HK-2 (cell line): ENCODE results near the gene OR4N5.
A peak's percentile ranks its signal among the peaks of the same experiment; 100 is the strongest.
"Not testable (repeated sequence)": the region's sequence is repeated elsewhere in the genome, so short reads cannot be mapped to it uniquely, and the experiment has no call there.

Experiments
- DNase-seq: peaks from one replicate; pipeline ENCODE4 v3.0.0-alpha.2; 2018; ENCODE audit not compliant: unreplicated experiment

Gene OR4N5, protein sequence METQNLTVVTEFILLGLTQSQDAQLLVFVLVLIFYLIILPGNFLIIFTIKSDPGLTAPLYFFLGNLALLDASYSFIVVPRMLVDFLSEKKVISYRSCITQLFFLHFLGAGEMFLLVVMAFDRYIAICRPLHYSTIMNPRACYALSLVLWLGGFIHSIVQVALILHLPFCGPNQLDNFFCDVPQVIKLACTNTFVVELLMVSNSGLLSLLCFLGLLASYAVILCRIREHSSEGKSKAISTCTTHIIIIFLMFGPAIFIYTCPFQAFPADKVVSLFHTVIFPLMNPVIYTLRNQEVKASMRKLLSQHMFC

DNA sequence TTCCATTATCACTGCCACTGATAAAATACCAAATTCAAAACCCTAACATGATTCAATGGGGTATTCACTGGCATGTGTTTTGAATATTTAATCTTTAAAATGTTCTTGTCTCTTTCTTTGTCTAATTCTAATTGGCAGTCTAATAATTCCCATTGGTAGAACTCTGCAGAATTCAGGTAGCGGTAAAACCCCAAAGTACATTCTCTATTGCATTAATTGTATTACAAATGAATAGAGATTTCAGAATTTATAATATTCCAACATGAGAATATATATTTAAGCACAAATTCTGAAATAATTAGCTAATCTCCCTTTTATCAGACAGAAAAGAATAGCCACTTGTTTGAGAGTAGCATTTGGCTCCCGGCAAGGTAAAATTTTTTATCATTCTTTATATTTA, at the start of gene OR4N5:
Gene OR4N5, plus strand, starts transcription at position 301 of the 400 bp plus-strand sequence. CDS start 4,916 bp downstream, outside the sequence.
- no peak for DNase-seq

DNA sequence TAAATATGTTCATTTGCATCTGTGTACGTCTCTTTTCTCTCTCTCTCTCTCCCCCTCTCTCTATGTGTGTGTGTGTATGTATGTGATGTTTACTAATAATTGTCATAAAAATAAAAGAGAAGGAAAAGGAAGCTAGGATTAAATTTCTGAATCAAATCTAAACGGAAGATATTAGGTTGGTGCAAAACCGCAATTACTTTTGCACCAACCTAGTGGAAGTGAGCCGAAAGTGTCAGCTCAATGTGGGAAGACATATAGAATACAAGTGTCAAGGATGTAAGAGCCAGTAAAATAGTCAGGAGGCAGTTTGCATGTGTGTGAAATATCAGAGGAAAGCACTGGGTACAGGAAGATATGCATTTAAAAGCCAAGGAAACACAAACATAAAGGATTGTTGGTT, 46.6 kb upstream of the OR4N5 start:
- no peak for DNase-seq

DNA sequence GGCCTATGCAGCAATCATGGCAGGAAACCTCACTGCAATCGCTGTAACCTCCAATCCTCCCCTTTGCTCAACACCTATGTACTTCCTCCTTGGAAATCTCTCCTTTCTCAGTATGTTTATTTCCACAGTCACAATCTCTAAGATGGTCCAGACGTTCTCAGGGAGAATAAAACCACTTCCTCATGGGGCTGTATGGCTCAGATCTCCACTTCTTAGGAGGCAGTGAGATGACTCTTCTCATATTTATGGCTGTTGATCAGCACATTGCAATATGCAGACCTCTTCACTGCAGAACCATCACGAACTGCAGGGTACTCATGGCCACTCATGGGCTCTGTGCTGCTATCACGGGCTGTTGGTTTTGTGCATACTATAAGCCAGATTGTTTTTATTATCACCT, 45.2 kb upstream of the OR4N5 start:
- no peak for DNase-seq

DNA sequence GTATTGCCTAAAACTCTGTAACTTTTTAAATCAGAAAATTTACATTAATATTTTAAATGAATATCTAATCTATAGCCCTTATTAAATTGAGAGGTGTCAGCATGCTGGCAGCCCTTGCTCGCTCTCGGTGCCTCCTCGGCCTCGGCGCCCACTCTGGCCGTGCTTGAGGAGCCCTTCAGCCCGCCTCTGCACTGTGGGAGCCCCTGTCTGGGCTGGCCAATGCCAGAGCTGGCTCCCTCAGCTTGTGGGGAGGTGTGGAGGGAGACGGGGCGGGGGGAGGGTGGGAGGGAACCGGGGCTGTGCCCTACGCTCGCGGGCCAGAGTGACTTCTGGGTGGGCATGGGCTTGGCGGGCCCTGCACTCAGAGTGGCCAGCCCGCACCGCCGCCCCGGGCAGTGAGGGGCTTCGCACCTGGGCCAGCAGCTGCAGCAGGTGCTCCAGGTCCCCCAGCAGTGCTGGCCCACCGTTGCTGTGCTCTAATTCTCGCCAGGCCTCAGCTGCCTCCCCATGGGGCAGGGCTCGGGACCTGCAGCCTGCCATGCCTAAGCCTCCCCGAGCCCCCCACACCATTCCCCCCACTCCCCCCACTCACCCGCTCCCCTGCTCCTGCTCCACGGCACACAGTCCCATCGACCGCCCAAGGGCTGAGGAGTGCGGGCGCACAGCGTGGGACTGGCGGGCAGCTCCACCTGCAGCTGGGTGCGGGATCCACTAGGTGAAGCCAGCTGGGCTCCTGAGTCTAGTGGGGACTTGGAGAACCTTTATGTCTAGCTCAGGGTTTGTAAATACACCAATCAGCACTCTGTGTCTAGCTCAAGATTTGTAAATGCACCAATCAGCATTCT, 39.5 kb upstream of the OR4N5 start:
- not testable (repeated sequence) for DNase-seq

DNA sequence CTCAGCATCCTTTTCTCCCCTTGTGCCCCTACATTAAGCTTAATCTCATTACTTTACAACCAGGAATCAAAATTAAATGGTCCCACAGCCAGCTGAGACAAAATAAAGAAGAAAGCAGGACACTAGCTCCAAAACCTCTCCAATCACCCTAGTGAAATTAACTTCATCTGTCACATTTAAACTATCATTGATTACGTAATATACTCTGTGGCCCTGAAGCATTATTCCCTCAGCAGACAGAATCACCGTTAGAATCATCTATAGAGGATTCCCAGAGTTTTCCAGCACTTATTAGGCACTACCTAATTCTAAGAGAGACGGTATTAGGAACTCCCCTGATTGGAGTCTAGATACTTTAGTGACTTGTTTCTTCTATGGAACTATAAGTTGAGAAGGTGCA, 28.2 kb upstream of the OR4N5 start, which contains the start of gene OR4K17:
Gene OR4K17, plus strand, starts transcription at position 302 of the 400 bp plus-strand sequence. CDS start 6,761 bp downstream, outside the sequence.
- DNase-seq = no peak

DNA sequence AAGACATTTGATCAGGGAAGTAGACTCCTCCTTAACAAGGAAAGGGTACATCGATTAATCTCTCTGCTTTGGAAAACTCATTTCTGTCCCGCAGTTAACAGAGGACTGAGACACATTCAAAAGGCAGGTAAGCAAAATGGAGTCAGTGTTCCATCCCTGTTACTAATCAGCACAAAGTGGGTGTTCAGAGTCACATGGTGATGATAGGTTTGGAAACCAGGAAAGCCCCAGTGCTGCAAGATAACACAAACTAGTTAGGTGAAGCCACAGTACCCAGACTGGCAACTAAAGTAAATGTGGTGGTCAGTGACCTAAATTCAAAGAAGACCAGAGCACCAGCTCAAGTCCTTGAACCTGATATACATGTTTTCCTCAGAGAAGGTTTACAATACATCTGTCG, 26.3 kb upstream of the OR4N5 start:
- no peak for DNase-seq

DNA sequence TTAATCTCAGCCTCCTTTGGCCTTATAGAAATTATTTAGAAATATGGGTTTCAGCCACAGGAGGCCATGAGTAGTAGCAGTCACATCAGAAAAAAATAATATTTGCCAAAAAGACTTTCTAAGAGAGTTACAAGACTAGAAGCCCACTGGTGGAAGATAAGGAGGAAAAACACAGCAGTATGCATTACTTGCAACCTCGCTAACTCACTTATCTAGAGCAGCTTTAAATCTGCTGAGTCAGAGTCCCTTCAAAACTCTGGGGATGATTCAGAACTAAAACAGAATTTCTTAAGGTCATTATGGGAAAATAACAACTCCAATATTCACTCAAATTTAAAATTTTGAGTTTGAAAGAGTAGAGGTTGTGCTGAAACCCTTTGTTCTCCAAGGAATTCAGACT, 21.9 kb upstream of the OR4N5 start:
- DNase-seq = no peak

DNA sequence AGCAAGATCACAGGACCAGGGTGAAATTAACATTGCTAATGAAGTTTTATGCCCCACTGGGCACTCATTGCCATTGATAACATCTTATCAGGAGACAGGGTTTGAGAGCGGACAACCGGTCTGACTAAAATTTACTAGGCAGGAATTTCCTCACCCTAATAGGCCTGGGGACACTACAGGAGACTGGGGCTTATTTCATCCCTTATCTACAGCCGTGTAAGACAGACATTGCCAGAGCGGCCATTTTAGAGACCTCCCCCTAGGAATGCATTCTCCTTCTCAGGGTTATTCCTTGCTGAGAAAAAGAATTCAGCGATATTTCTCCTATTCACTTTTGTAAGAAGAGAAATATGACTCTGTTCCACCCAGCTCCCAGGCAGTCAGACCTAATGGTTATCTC, 19.8 kb upstream of the OR4N5 start:
- DNase-seq = no peak

DNA sequence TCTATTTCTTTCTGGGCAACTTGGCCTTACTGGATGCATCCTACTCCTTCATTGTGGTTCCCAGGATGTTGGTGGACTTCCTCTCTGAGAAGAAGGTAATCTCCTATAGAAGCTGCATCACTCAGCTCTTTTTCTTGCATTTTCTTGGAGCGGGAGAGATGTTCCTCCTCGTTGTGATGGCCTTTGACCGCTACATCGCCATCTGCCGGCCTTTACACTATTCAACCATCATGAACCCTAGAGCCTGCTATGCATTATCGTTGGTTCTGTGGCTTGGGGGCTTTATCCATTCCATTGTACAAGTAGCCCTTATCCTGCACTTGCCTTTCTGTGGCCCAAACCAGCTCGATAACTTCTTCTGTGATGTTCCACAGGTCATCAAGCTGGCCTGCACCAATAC, 5.3 kb downstream of the OR4N5 start:
- DNase-seq = no peak

DNA sequence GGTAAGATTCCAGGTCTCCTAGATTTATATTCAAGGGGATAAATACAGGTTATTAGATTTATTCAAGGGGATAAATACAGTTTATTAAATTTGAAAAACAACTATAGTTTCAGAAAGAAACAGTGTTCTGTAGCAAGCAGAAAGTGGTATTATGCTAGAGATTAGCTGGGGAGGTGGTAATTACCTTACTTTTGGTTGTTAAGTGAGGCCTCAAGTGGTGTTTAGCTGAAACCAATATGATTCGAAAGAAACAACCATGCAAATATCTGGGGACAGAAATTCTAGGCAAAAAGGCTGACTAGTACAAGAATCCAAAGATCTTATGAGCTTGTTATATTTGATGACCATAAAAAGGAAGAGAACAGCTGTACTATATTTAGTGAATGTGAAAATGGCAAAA, 6.2 kb downstream of the OR4N5 start:
- DNase-seq = no peak

DNA sequence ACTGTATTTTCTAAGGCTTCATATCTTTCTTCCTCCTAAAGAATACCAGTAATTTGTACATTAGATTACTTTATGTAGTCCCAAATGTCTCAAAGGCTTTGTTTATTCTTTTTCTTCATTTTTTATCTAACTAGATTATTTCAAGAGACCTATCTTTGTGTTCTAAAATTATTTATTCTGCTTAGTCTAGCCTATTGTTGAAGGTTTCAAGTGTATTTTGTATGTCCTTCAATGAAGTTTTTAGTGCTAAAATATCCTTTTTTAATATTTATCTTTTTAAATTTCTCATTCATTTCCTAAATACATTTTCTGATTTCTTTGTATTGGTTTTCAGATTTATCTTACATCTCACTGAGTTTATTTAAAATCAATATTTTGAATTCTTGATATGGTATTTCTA, 25.8 kb downstream of the OR4N5 start:
- DNase-seq = no peak

DNA sequence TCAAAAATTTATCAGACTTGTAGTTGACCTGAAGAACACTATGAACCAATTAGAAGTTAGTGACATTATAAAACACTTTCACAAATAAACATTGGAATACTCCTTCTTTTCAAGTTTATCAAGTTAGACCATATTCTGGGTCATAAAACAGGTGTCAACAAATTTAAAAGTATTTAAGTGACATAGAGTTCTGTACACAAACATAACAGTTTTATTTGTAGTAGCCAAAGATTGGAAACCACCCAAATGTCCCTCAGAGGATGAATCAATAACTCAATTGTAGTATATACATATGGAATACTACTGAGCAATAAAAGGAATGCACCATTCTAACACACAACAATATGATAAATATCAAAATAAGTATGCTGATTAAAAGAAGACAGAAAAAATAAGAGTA, 28.5 kb downstream of the OR4N5 start:
- DNase-seq = no peak

DNA sequence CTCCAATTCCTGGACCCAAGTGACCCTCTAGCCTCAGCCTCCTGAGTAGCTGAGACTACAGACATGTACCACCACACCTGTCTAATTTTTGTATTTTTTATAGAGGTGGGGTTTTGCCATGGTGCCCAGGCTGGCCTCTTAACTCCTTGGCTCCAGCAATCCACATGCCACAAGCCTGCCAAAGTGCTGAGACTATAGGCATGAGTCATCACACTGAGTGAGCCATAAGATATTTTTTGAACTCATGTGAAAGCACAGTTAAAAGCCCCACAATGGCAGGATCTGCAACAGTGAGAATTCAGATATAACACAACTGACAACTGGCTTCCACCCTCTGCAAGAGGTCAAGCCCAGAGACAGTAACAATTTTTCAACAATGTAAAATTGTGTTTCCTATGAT, 31.2 kb downstream of the OR4N5 start:
- DNase-seq = peak; percentile 7

DNA sequence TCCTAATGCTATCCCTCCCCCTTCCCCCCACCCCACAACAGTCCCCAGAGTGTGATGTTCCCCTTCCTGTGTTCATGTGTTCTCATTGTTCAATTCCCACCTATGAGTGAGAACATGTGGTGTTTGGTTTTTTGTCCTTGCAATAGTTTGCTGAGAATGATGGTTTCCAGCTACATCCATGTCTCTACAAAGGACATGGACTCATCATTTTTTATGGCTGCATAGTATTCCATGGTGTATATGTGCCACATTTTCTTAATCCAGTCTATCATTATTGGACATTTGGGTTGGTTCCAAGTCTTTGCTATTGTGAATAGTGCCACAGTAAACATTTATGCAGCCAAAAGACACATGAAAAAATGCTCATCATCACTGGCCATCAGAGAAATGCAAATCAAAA, 35.6 kb downstream of the OR4N5 start:
- DNase-seq = not testable (repeated sequence)

DNA sequence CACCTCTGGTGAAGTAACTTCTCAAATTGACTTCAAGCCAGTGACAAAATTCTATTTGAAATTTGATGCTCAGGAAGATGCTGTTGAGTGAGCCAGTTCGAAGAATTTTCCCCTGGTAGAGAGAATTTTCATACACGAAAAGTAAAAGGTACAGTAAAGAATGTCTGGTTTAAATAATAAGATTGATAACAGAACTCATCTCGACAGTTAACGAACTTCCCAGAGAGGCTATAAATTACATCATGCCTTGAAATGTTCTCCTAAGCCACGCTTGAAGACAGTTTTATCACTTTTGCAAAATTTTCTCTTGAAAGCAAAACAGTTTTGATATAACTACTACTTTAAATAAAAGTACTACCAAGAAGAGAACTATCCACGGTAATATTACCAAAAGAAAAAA, 37.7 kb downstream of the OR4N5 start:
- no peak for DNase-seq

DNA sequence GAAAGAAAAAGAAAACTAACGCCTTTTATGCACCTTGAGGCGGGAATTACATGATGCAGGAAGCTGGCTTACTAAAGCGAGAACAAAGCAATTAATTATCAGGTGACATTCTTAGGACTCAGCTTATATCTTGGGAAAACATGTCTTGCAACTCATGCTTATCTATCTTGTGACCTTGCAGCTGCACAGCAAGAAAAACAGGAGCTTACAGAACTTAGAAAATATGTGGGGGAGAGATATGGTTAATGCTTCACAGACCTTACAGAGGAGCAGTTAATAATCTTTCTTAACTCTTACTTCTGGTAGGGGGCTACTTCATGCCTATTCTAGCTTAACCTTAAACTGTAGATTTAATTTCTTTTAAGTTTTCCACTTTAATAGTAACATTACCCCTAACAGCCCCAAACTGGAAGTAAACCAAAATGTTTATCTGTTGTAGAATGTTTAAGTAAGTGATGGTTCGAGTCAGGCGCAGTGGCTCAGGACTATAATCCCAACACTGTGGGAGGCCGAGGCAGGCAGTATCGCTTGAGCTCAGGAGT, 38.9 kb downstream of the OR4N5 start:
- no peak for DNase-seq

DNA sequence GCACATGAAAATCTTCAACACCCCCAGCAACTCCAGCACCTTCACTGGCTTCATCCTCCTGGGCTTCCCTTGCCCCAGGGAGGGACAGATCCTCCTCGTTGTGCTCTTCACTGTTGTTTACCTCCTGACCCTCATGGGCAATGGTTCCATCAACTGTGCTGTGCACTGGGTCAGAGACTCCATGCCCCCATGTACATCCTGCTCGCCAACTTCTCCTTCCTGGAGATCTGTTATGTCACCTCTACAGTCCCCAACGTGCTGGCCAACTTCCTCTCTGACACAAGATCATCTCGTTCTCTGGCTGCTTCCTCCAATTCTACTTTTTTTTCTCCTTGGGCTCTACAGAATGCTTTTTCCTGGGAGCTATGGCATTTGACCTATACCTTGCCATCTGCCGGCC, 40.6 kb downstream of the OR4N5 start:
- no peak for DNase-seq

DNA sequence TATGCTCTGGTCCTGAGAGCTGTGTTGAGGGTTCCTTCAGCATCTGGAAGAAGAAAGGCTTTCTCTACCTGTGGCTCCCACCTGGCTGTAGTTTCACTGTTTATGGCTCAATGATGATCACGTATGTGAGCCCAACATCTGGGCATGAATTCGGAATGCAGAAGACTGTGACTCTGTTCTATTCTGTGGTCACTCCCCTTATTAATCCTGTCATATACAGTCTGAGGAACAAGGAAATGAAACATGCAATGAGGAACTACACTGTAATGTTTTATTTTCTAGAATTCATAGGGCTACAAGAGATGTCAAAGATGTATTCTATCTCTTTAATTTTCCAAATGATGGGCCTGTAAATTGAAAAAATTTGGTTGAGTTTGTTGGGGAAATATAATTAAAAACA, 41.3 kb downstream of the OR4N5 start:
- no peak for DNase-seq

DNA sequence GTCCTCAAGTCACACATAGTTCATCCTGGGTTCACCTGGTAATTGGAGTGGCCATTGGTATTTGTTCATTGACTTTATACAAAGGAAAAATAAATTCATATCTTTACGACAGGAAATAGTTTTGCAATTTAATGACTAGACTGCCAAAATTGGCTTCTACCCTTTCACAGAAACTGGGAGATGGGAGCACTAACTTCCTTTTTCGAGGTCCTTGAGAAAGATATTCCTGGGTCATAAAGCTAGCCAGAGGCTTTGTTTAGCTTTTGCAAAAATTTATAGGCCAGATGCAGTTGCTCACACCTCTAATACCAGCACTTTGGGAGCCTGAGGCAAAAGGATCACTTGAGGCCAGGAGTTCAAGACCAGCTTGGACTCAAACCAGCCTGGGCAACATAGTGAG, 41.9 kb downstream of the OR4N5 start:
- no peak for DNase-seq

DNA sequence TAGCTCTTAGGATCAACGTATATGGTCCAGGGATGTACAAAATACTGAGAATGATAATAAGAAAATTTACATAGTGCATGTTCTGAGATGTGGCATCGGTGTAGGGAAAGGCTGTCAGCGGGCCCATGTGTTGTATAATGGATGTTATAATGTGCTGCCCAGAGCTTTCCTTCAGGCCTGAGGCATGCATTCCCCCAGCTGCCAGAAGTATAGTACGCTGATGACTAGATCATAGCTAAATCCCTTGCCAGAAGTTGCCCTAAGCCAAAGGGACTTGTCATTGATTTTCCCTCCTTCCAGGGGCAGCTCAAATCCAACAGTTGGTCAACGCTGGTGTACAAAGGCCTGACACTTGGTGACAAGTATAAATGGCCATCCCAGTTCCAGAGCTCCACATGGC, 45.6 kb downstream of the OR4N5 start:
- DNase-seq = no peak

DNA sequence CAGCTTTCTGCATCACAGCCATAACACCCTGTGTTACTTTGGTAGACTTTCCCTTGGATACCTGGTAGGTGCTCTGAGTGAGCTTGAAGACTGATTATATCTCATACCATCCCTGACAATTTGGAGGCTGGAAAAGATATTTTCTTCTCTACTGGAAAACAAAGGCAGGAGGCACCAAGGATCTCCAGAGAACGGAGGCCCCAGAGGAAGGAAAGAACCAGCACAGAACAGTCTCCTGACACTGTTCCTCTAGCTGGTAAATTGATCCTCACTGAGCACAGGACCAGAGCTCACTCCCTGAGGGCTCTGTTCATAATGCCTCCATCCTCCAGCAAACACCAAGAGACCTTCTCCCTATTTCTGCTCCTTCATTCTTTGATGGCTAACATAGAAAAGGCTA, 52.0 kb downstream of the OR4N5 start, which contains the start of gene OR11G2:
Gene OR11G2, plus strand, starts transcription at position 301 of the 400 bp plus-strand sequence. CDS start 6,542 bp downstream, outside the sequence.
- DNase-seq = no peak

DNA sequence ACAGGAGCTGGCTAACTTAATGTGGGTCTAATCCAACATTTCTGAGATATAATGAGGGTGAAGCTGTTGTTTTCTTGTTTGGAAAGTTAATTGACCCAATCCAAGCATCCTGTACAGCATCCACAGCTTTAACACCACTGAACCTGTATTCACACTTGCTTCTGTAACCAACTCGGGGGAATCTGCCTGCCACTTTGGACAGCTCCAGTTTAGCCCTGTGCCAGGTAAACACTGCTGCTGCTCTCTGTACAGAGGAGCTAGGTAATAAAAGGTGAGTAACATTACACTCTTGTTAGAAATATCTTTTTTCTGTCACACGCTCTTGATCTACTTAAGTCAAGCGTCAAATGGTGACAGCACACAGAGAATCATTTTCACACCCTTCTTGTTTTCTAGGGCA, 52.8 kb downstream of the OR4N5 start:
- DNase-seq = no peak

DNA sequence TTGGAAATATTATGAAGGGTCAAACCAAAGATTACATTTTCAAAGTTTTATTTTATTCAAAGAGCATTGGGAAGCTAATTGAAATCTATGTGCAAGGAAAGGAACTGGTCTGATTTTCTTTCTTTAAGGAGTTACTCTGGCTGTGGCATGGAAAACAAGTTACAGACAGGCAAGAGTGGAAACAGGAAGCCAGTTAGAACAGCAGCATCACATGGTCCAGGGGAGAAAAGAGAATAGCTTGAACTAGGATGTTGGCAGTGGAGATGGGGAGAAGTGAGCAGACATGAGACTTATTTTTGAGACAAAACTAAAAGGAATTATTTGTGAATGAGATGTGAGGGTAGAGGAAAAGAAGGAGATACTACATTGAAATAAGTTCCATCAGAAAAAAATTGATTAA, 55.5 kb downstream of the OR4N5 start:
- DNase-seq = no peak
